Left renal pelvis (tissue), 4 donors: ENCODE results near the gene BOC. TPM values are rescaled to one million over a fixed set of nuclear protein-coding genes. Genes with fewer than 3 reads are reported as not detected.

Experiments used
- DNase-seq, 4 donors: peaks; one replicate each; pipeline ENCODE4 v3.0.0-alpha.2; 2013; ENCODE audit warnings: low read depth in 4 of 4, low spot score in 3 of 4
- polyA plus RNA-seq, 4 donors: library from polyadenylated mRNA; unstranded; fragments of 120-200 nt; gene quantifications; one replicate each; pipeline ENCODE4 v1.2.1, GENCODE V29; 2013; ENCODE audit not compliant: insufficient read length in 4 of 4

Gene BOC
- polyA plus RNA-seq, 4 donors = 26.0 to 167 (median 34.6) TPM

DNA sequence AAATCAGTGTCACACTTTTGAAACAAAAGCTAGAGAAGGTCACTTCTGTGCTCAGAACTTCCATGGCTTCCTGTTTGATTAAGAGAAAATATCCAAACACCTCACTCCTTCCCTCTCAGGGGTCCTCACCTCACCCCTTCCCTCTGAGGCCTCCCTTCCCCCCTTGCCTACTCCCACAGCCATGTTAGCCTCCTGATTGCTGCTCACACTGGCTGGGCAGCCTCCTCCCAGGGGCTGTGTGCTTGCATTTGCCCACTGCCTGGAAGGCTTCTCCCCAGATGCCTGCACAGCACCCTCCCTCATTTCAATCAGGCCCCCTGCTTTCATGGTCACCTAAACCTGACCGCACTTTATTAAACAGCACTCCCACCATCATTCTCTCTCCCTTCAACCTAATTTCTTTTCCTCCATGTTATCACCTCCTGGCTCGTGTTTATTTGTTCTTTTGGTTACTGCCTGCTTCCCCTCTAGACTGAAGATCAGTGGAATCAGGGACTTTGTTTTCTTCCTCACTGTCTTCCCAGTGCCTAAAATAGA lies 10.4 kb downstream of the BOC start:
- no peak for DNase-seq

- no peak for DNase-seq
These were observed 11.2 kb downstream of the BOC start for GRCh38 chr3:113222451-113223086.

GRCh38 chr3:113223475-113224281 lies 12.3 kb downstream of the BOC start:
- no peak for DNase-seq

- no peak for DNase-seq
These were observed 13.9 kb downstream of the BOC start for GRCh38 chr3:113225286-113225685.

- DNase-seq = no peak
These were observed 15.1 kb downstream of the BOC start for GRCh38 chr3:113226491-113226890.

DNA sequence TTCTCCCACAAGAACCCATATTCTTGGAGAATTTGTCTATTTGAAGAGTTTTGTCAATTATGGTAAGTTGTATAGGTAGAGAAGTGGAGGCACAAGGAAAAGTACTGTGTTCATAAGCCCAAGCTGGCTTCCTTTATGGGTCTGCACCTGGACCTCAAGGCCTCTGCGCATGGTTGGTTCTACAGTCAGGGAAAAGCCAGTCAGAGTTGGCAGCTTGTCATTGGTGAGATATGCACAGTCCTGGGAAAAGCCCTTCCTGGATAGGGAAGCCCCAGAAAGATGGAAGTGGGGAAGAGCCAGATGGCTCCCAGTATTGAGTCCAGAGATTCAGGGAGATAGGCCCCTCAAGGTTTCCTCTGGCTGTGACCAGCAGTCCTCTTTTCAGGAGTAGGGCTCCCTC lies 15.8 kb downstream of the BOC start:
- no peak for DNase-seq

GRCh38 chr3:113228498-113229286 lies 17.3 kb downstream of the BOC start:
- DNase-seq = no peak

DNA sequence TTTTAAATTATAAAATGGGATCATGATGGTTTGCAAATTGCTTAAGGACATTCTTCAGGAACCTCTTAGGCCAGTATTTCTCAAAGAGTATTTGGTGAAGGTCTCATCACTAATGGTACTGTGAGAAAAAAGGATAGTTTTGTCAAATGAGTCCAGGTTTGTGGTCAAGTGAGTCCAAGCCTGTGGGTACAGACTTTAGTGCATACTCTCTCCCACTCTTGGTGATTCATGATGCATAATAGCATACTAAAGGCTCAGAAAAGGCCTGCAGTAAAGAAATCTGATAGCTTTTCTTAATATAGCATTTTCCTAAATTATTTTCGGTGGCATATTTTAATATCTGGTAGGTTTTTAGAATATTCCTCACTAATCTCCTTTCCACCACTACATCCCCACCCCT lies 20.0 kb downstream of the BOC start:
- DNase-seq = no peak

GRCh38 chr3:113231827-113232253 lies 20.5 kb downstream of the BOC start:
- DNase-seq = no peak

DNA sequence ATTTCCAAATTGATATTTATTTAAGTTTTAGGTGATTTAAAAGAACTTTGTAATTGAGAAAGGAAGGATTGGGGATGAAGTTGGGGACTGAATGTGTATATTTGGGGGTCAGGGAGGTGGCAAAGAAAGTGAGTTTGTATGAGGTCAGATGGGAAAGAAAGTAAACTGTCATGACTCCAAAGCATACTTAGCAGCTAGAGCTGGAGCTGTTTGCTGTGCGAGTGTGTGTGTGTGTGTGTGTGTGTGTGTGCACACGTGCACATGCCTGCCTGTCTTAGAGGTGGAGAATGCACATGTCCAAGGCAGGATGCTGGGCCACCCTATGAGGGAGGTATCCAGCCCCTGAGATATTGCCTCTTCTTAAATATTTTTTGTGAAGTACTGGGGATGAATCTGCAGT lies 21.0 kb downstream of the BOC start:
- no peak for DNase-seq

- no peak for DNase-seq
These were observed 22.1 kb downstream of the BOC start for GRCh38 chr3:113233497-113233896.

GRCh38 chr3:113234028-113234427 lies 22.7 kb downstream of the BOC start:
- no peak for DNase-seq

GRCh38 chr3:113234688-113235260 lies 23.4 kb downstream of the BOC start:
- DNase-seq = no peak

GRCh38 chr3:113238503-113238902 lies 27.1 kb downstream of the BOC start:
- no peak for DNase-seq

DNA sequence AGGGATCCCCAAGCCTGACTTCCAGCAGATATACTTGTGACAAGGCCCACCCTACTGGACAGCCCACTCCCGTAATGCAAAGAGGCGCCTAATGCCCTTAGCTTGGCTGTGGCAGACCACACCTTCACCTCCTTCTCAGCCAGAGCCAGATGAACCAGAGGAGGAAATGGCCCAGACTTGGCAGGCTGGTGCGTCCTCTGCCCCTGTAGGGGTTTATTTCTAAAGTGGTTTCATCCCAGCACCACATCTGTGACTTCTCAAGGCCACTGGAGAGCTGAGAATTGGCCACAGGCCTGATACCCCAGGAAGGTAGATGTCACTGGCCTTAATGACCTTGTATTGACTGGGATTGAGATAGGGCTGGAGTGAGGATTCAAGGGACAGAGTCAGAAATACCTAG lies 29.5 kb downstream of the BOC start:
- no peak for DNase-seq

GRCh38 chr3:113241292-113242095 lies 30.1 kb downstream of the BOC start:
- peak in 2 of 4 donors; percentile 38 to 57 for DNase-seq

GRCh38 chr3:113242096-113242581 lies 30.8 kb downstream of the BOC start:
- DNase-seq = peak in 2 of 4 donors; percentile 42 to 60

GRCh38 chr3:113243071-113243470 lies 31.7 kb downstream of the BOC start:
- DNase-seq = no peak

DNA sequence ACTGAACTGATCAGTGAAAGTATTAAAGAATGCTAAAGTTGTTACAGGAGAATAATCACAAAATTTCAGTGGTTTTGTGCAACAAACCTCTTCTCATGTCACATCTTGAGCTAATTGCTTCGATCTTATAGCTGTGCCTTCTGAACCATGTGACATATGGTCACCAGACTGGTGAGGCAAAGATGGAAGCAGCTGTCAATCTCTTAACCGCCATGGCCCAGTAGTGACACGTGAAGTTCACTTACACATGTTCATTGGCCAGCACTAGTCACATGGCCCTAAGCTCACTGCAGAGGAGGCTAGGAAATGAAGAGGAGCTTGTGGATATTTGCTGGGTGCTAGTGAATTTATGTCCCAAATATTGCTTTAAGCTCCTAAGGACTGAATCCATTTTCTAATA lies 32.5 kb downstream of the BOC start:
- DNase-seq = no peak

DNA sequence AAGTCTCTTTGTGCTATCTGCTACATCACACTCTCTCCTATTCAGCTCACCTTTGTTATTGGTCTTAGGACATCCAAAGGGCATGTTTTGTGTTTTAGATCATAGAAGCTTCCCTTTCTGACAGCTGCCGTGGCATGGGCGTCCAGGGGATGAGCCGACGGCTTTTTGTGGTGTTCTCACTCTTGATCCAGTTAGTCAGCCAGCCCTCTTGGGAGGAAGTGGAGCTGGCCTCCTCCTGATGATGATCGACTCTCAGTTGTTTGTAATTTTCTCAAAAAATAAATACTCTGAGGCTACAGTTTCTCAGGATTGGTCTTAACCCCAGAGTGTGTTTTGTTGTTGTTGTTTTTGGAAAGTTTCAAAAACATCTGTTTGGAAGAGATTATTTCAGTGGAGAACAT lies 34.4 kb downstream of the BOC start:
- no peak for DNase-seq
